ENCODE measurements around the gene CXorf49.
A peak's percentile ranks its signal among the peaks of the same experiment; 100 is the strongest.

The CXorf49 gene

DNA sequence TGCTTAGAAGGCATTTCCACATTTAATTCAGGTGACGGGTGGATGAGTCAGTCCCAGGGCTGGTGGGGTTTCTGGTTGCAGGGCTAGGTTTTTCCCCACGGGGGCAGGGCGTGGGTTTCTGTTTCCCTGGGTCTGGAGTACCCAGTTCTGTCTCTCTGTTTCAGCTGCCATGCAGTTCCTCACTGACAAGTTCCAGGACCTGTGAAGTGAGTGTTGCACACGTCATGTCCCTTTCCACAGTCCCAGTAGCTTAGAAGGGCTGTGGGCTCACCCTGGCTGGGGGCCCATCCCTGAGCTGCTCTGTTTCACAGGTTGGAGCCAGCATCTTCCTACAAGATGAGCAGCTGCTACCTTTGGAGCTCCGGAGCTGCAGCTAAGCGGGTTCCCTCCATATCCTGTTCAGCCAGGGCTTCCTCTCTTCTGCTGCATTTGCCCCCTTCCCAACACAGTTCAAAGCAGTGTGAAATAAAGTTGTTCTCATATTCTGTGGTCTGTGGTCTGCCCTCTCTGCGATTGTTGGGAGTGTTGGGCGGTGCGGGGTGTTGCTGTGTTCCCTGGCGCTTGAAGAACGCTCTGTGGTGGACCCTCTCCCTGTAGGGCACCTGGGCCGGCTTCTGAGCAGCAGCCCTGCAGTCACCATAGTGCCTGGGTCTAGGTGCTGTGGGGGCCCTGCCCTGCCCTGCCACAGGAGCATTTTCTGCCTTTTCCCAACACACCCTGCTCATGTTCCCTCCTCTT is 46.9 kb downstream of the CXorf49 start:
- no peak for DNase-seq

DNA sequence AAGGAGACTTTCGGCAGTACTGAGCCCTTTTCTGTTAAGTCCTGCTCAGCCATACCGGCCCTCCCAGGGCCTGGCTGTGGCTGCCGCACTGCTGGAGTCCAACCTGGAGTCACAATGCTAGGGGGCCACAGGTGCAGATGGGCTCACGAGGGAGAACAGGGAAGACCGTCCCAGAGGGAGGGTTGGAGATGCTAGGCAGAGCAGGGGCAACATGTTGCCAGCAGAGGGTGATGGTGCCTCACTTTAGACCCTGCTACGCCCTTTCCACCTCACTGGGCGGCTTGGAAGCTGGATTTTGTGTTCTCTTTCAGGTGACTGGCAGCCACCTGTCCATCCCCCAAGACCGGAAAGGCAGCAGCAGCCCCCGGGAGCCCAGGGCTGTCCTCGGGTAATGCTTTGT is 48.1 kb downstream of the CXorf49 start:
- peak; percentile 12 for DNase-seq

- DNase-seq = no peak
Measured at GRCh38 chrX:71669492-71669891, 48.6 kb downstream of the CXorf49 start.

GRCh38 chrX:71668248-71668595 is 49.9 kb downstream of the CXorf49 start:
- DNase-seq = no peak

DNA sequence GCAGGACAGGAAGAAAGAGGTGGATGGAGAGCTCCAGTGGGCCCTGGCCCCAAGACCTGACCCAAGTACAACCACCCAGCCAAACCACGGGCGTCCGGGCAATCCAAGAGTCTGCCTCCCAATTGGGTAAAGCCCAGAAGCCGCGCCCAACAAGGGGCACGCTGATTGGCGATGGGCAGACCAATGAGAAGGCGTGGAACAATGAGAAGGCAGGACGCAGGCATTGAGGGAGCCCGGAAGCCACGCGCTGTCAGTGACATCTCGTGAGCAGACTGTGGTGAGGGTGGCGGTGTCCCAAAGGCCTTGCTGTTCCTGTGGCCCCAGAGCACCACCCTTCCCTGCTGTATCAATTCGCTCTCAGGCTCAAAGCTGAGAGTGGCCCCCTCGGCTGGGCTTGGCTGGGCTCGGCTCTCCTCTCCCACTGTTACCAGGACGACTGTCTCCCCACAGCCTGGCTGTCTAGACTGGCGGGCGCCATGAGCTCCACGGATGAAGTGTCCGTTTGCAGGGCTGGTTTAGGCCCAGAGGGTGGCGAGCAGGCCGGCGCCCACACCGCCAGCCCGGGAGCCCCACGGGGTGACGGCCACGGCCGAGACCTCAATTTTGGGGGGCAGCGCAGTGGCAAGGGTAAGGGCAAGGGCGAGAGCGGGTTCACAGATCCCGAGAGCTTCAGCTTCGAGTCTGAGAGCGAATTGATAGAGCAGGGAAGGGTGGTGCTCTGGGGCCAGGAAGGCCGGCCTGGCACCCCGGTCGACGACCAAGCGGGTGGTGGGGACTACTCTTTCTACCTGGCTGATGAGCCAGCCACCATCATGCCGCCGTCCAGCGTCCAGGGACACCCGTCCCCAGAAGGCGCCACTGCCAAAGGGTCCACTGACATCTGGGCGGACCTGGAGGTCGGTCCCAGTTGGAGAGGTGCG is 50.5 kb downstream of the CXorf49 start, which contains the start of gene LOC101059915:
LOC101059915 (plus strand) TSS at position 219 of the 920 bp plus-strand sequence.
- DNase-seq = no peak

GRCh38 chrX:71666240-71667223 is 51.6 kb downstream of the CXorf49 start:
- no peak for DNase-seq

- no peak for DNase-seq
Measured at GRCh38 chrX:71665747-71666146, 52.3 kb downstream of the CXorf49 start.

- no peak for DNase-seq
Measured at GRCh38 chrX:71664889-71665491, 53.1 kb downstream of the CXorf49 start.

Measured in GDM1 (cell line).